Nucleus accumbens (tissue), 56 donors: Measurements from ENCODE around the gene FAAH.

ENCODE experiments used
- DNase-seq, 56 donors: peaks; one replicate each; lab custom pipeline; 2025; lab: John Stamatoyannopoulos, UW

FAAH gene

DNA sequence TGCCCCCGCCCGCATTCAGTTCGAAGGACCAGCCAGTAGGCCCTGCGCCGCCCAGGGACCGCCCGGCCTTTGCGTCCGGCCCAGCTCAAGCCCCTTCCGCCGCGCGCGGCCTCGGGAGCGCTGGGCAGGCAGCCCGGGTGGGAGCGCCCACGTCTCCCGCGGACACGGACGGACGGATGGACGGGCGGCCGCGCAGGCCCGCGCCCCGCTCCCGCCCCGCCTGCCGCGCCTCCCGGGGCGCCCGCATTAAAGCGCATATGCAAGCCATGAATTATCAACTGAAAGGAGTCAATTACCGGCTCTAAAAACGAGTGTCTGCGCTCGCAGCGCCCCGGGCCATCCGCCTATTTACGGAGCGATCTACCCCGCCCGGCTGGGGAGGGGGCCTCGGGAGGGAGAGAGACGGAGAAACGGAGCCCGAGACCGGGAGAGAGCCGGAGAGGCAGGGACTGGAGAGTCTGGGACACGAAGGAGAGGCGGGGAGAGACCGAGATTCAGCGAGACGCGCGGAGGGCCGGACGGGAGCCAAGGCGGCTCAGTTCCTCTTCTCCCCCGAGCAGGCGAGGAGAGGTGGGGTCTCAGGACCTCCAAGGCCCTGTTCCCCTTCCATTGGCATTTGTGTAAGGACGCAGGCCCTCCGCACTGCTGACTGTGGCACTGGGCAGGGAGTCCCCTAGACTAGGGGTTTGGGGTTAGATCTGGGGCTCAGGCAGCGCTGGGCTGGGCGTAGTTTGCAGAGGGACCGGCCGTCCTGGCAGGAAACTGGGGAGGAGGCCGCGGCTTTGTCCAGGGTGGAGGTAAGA is 54.2 kb downstream of the FAAH start:
- DNase-seq = no peak

DNA sequence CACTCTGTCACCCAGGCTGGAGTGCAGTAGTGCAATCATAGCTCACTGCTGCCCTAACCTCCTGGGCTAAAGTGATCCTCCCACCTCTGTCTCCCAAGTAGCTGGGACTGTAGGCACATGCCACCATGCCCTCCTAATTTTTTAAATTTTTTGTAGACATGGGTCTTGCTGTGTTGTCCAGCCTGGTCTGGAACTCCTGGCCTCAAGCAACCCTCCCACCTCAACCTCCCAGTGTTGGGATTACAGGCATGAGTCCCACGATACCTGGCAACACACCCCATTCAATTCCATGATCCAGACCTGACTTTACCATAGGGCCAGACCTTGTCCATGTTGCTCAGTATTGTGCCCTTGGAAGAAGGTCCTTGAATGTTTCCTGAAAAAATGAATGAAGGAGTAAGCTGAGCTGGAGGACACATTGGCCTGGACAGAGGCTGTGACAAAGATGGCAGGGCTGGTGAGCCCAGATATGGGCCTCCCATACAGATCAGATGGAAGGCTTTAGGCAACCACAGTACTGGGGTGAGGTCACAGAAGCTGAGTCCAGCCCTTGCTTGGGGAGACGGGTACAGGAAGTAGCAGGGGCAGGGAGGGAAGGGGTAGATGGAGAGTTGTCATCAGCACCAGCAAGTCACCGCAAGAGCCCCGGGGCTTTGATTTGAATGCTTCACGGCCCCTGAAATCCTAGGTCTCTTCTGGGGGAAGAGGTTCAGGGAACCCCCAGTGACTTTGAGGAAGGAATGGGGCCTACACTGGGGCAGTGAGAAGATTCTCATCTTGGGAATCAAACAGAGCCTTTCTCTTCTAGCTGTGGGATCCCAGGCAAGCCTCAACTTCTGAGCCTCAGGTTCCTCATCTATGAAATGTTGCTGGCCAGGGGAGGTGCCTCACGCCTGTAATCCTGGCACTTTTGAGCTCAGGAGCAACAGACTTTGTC is 55.4 kb downstream of the FAAH start:
- DNase-seq = no peak

DNA sequence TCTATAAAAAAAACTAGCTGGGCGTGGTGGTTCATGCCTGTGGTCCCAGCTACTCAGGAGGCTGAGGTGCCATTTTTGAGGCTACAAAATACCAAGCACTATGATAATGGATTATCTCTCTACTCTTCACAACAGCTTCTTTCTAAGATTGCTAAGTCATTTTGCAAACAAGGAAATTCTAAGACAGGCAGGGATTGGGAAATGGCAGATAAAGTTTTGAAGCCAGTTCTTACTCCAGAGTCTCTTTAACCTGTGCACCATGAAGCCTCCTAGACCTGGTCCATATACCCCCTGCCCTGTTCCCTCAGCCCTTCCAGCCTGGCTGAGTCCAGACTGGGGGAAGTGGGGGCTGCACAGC is 56.0 kb downstream of the FAAH start:
- DNase-seq = no peak

DNA sequence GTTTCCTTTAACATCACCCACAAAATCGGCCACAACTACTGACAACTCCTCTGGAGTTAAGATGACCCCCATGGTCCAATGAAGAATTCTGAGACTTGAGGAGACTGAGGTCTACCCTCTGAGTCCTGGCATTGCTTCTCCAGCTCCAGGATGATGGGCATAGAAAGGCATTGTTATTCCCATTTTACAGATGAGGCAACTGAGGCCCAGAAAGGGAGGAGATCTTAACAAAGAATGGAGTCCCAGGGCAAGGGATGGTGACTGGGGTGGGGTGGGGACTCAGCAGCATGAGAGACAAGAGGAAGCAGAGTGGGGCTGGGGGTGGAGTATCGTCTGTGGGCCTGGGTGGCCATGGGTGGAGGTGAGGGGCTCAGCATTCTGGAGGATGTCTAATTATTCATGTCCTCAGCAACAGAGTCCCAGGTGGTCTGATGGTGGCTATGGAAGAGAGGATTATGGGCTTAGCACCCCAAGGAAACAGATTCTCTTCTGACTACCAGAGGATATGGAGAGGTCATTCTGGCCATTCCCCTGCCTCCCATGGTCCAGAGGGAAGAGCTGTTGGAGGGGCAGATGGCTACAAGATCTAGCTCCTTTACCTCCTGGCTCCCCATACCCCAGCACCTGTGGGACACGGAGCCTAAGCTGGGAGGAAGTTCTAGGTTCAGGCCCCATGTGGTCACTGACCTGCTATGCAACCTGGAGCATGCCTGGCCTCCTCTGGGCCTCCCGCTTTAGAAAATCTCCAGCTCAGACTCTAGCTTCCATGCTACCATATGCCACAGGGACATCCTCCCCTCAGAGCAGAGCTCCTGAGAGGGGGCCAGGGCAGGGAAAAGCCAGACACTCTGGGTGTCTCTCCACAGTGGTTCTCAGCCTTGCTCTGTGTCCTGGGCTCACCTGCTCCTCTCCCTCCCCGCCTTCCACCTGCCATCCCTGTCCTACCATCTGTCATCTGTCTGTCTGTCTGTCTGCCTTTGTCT is 58.1 kb downstream of the FAAH start:
- no peak for DNase-seq

DNA sequence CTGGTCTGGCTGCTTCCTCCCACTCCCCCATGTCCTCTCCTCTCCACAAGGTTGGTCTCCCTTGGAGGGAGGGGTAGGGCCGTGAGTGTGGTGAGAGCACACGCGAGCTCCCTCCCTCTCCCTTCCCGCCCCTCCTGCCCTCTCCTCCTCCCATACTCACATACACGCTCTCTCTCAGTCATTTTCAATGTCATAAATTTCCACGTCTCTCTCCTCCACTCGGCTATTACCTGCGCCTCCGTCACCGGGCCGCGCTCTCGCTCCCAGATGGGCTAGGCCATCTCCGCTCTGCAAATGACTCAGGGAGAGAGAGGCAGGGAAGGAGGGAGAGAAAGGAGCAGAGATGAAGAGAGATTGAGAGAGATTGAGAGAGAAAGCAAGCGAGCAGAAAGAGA is 58.8 kb downstream of the FAAH start:
- peak in 3 of 56 donors; percentile 8 to 36 (median 8) for DNase-seq

DNA sequence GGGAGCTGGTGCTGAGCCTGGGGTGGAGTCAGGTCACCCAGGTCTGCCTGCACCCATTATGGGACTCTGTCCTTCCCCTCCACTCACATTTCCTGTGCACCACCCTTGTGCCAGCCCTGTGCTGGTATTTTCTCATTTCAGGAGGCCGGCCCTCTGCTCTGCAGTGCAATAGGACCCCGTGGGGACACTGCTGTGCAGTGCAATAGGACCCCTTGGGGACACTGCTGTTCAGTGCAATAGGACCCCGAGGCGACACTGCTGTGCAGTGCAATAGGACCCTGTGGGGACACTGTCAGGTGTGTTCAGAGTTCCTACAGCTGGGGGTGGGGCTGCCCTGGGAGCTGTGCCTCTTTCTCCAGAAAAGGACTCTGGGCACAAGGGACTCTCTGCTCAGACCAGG is 59.3 kb downstream of the FAAH start:
- DNase-seq = no peak

DNA sequence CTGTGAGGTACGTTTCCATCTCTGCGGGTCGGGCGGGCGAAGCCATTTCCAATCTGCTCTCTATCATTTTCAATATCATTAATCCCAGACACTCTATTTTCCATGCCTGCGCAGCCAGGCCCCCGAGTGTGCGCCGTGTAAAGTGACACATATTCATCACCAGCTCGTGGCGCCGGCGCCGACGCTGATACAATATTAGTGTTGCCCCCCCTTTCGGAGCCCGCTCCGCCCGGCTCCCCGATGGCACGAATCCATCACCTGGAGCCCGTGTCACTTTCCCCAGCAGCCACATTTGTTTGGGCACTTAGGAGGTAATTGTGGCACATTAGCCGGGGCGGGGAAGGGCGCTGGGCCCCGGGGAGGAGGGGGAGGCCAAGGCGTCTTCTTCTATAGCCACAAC is 61.8 kb downstream of the FAAH start:
- DNase-seq = no peak

DNA sequence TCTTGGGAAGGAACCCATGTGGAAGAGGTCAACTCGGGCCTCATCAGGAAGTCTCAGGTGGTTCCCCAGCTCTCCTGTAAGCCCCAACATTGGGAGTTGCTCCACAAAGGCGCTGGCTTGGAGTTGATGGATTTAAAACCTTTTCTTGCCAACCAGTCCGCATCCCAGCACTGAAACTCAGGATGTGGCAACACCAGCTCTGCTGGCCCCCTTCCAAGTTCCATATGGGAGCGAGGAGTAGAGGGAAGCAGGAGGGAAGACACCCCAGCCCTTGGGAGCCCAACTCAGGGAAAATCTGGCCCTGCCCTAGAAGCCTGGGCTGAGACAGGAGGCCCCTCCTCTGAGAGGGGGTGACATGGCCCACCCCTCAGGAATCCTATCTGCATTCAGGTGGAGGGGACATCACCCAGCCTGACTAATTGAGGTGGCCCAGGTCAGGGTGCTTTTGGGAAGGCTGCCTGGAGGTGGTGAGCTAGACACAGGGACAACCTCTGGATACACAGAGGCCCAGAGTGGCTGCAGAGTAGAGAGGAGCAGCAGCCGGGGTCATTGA is 62.4 kb downstream of the FAAH start:
- DNase-seq = no peak

DNA sequence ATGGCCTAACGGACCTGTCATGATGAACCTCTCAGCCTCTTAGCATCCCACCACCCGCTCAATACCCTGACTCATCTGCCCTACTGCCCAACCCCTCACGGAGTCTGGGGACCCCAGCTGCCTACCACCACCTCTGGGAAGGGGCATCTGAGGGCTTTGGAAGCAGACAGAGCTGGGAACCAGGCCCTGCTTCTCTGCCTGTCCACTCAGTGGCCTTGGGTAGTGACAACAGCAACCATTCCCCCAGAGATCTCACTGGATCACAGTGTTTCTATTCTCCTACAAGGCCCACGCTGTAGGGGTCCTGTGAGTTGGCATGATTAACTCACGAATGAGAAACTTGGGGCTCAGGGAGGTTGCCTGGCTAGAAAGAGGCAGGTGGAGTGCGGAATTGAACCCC is 63.1 kb downstream of the FAAH start:
- DNase-seq = no peak

DNA sequence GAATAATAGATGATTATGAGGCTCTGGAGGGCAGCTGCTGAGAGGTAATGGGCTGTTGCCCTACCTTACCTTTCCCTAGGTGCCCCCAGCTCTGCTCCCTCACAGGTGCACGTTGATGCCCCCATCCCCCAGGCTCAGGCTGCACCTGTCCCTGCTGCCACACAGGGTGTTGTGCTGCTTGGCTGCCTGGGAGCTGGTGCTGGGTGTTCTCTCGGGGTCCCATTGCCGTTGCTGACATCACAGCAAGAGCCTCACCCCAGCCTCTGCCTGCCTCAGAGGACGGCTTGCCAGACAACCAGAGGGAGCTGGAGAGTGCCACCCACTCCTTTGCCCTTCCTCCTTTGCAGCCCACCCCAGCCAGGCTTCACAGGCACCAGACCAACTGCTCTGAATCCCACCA is 64.1 kb downstream of the FAAH start:
- no peak for DNase-seq

DNA sequence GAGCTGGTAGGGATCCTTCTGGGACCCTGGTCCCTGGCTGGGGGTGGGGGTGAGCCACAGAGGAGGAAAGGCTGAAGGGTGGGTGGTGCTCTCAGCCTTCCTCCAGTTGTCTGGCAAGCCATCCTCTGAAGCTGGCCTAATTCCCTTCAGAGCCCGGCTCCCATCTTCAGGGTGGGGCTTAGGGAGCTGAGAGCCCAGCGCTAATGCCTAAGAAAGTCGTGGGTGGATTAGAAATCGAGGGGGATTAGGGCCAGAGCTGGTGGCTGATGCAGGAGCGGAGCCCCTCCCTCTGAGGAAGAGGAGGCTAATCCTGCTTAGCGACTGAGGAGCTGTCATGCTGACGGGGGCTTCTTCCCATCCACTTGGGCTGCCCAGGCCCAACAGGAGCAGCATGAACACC is 64.7 kb downstream of the FAAH start:
- DNase-seq = no peak

DNA sequence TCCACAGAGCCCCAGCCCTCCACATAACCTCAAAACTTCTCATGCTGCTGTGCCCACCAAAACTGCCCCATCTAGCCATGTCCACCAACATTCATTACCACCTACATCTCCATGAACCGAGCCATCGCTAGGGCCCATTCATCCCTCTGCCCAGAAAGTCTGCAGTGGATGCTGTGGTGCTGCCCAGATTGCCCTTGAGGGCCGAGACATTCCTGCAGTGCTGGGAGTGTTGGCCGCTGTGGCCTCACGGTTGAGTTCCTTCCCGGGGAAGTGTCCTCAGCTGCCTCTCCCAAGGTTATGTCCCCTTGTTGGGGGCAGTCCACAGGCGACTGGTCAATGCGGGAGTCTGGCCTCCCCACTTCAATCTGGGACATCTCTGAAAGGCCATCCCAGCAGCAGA is 65.2 kb downstream of the FAAH start:
- no peak for DNase-seq

DNA sequence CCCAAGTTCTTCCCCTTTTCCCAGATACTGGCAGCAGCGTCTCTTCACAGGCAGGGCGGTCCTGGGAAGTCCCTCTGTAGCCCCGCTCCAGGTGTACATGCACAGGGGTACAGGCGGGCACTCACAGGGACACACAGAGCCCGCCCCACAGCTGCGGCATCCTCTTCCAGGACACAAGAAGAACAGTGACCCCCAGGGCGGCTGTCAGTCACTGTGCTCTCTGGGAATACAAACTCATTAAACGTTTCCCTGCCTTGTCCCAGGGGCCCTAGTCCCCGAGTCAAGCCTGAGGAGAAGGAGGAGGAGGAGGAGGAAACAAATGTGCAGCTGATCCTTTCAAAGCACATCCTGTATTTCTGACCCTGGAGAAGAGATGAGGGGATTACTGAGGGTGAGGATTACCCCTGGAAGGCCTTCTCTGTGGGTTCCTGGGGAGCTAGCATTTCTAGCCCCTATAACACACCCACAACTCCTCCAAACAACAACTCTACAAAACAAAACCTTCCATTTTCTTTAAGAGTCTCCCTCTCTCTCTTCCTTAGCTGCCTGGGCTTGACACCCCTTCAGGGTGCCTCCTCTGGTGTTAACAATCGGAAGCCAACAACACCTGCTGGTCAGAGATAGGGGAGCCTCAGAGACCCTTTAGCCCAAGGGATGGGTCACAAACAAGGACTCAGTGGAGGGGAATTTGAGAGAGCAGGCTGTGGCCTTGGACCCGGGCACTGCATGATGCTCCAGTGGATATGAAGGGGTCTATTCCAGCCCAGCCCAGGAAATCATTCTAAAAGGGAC is 67.1 kb downstream of the FAAH start:
- DNase-seq = no peak

DNA sequence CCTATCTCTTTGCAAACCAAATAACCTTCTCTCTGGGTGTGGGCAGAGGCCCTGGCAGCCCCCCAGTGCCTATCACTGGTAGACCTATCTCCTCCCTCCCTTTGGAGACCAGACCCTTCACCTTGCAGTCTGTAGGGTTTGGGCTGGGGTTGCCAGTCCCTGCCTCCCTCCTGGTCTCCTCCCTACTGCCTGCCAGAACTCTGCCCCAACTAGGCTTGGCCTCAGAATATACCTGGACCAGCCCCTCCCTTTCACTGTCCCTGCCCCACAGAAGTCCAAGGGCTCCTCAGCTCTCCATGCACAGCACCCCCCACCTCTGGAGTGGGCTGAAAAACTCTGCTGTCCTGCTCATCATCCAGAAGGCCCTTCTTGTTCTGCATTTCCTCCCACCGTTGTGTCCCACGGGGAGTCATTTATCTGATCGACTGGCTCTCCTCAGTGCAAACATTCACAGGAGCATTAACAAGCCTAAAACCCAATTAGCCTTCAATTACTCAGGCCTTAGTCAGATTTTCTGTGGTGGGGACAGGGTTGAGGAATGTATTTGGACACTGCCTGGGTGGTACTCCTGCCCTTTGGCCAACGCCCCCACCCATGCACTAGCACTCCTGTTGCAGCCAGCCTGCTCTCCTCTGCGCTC is 67.8 kb downstream of the FAAH start:
- DNase-seq = no peak
